ENCODE measurements around the gene ACOT4. TPM values are rescaled to one million over a fixed set of nuclear protein-coding genes. Genes with fewer than 3 reads are reported as not detected.
"Not testable (repeated sequence)": the region's sequence is repeated elsewhere in the genome, so short reads cannot be mapped to it uniquely, and the experiment has no call there.

Gene ACOT4
- total and polyA plus RNA-seq, 4 donors, result 1.1 to 1.8 (median 1.4) TPM

DNA sequence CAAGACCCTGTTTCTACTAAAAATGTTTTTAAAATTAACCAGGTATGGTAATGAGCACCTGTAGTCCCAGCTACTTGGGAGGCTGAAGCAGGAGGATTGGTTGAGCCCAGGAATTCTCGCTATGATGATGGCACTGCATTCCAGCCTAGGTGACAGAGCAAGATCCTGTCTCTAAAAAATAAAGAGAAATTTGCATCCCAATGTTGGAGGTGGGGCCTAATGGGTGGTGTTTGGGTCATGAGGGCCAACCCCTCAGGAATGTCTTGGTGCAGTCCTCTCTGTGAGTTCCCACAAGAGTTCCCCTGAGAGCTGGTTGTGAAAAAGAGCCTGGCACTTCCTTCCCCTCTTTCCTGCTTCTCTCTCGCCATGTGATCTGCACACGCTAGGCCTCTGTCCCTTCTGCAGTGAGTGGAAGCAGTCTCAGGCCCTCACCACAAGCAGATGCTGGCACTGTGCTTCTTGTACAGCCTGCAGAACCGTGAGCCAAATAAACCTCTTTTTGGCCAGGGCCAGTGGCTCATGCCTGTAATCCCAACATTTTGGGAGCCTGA, 31.9 kb downstream of the ACOT4 start:
- Histone ChIP-seq H3K4me3 (ENCODE audit: low read depth, low read length) (no peak overlapping the region), H3K36me3 (ENCODE audit: control insufficient read depth, insufficient read depth, low read length) (no peaks in the 10 kb centered on the region), H3K9me3 (ENCODE audit: control insufficient read depth, insufficient read depth, low read length) (no peaks in the 10 kb centered on the region), H3K27ac (ENCODE audit: low read depth, low read length) (no peak overlapping the region), H3K4me1 (ENCODE audit: control insufficient read depth, insufficient read depth, low read length) (no peaks in the 10 kb centered on the region), H3K27me3 (ENCODE audit: control insufficient read depth, insufficient read depth, low read length) (no peaks in the 10 kb centered on the region)
- DNase-seq (ENCODE audit: low read depth in 4 of 6, low spot score in 6 of 6), result no peak
- 91% methylated on average over 4 of the region's 4 CpGs for WGBS (ENCODE audit: insufficient coverage)

DNA sequence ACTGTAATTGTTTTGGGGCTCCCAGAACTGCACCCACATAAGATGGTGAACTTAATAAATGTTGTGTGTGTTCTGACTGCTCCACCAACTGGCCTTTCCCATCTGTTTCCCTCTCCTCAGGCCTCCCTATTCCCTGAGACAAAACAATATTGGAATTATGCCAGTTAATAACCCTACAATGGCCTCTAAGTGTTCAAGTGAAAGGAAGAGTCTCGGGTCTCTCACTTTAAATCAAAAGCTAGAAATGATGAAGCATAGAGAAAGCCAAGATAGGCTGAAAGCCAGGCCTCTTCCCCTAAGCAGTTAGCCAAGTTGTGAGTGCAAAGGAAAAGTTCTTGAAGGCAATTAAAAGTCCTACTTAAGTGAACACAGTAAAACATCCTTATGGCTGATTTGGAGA, 34.0 kb downstream of the ACOT4 start:
- no peaks in the 10 kb centered on the region for H3K4me1 ChIP-seq (ENCODE audit: control insufficient read depth, insufficient read depth, low read length)
- no peaks in the 10 kb centered on the region for H3K36me3 ChIP-seq (ENCODE audit: control insufficient read depth, insufficient read depth, low read length)
- no peaks in the 10 kb centered on the region for H3K9me3 ChIP-seq (ENCODE audit: control insufficient read depth, insufficient read depth, low read length)
- H3K27ac ChIP-seq (ENCODE audit: low read depth, low read length), result no peak overlapping the region
- WGBS (ENCODE audit: insufficient coverage), result 40% methylated on average over 1 of the region's 1 CpG
- no peak for DNase-seq (ENCODE audit: low read depth in 4 of 6, low spot score in 6 of 6)
- H3K27me3 ChIP-seq (ENCODE audit: control insufficient read depth, insufficient read depth, low read length), result no peaks in the 10 kb centered on the region
- H3K4me3 ChIP-seq (ENCODE audit: low read depth, low read length), result no peak overlapping the region

DNA sequence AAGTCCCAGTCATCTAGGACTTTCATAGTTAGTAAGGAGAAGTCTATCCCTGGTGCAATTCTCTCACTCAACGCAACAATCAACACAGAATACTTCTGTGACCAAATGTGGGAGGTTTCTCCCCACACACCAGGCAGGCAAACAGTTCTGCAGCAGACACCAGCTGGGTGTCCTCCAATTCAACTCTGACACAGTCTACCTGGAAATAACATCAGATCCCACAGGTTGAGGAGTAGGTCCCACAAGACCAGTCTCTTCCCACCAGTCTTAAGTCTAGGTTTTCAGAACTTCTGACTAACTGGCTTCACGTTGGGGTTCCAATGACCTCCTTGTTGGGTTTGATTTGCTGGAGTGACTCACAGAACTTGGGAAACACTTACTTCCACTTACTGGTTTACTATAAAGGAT, 35.5 kb downstream of the ACOT4 start:
- H3K9me3 ChIP-seq (ENCODE audit: control insufficient read depth, insufficient read depth, low read length), result no peaks in the 10 kb centered on the region
- DNase-seq (ENCODE audit: low read depth in 4 of 6, low spot score in 6 of 6), result no peak
- H3K4me3 ChIP-seq (ENCODE audit: low read depth, low read length), result no peak overlapping the region
- H3K27ac ChIP-seq (ENCODE audit: low read depth, low read length), result no peak overlapping the region
- H3K27me3 ChIP-seq (ENCODE audit: control insufficient read depth, insufficient read depth, low read length), result no peaks in the 10 kb centered on the region
- no peaks in the 10 kb centered on the region for H3K4me1 ChIP-seq (ENCODE audit: control insufficient read depth, insufficient read depth, low read length)
- WGBS (ENCODE audit: insufficient coverage), result 100% methylated on average over 1 of the region's 2 CpGs
- no peaks in the 10 kb centered on the region for H3K36me3 ChIP-seq (ENCODE audit: control insufficient read depth, insufficient read depth, low read length)

DNA sequence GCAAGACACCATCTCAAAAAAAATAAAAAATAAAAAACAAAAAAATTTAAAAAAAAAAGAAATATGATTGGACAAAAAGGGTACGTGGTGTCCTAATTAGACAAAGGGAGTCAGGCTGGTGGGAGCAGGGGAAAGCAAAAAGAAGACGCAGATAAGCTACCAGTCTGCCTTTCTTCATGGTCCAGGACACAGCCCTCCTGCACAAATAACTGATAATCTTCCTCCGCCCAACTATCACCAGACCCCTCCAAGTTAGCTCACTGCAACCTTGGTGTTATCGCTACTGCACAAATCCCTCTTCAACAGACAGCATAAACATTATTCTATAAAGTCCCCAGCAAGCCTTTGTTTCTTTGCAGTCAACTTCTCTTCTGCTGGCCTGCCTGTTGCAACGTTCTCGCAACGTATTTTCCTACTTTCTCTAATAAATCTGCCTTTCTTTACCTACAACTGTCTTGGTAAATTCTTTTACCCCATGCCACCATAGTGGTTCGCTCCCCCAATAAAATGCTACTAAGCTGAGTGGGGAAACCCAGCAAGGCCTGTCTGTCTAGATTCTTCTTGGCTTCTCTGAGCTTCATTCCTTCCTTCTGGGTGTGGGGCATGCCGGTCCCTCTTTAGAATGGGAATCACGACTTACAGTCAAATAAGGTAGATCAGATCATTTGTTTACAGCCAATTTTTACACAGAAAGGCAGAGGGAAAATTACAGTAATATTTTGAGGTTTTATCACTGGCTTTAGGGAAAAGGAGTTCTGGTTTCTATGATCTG, 38.5 kb downstream of the ACOT4 start:
- Histone ChIP-seq H3K9me3 (ENCODE audit: control insufficient read depth, insufficient read depth, low read length) (no peaks in the 10 kb centered on the region), H3K27ac (ENCODE audit: low read depth, low read length) (no peak overlapping the region), H3K36me3 (ENCODE audit: control insufficient read depth, insufficient read depth, low read length) (no peaks in the 10 kb centered on the region), H3K27me3 (ENCODE audit: control insufficient read depth, insufficient read depth, low read length) (peaks cover 5% of the 10 kb centered on the region), H3K4me1 (ENCODE audit: control insufficient read depth, insufficient read depth, low read length) (peaks cover 16% of the 10 kb centered on the region), H3K4me3 (ENCODE audit: low read depth, low read length) (no peak overlapping the region)
- WGBS (ENCODE audit: insufficient coverage), result 91% methylated on average over 8 of the region's 10 CpGs
- DNase-seq (ENCODE audit: low read depth in 4 of 6, low spot score in 6 of 6), result no peak

DNA sequence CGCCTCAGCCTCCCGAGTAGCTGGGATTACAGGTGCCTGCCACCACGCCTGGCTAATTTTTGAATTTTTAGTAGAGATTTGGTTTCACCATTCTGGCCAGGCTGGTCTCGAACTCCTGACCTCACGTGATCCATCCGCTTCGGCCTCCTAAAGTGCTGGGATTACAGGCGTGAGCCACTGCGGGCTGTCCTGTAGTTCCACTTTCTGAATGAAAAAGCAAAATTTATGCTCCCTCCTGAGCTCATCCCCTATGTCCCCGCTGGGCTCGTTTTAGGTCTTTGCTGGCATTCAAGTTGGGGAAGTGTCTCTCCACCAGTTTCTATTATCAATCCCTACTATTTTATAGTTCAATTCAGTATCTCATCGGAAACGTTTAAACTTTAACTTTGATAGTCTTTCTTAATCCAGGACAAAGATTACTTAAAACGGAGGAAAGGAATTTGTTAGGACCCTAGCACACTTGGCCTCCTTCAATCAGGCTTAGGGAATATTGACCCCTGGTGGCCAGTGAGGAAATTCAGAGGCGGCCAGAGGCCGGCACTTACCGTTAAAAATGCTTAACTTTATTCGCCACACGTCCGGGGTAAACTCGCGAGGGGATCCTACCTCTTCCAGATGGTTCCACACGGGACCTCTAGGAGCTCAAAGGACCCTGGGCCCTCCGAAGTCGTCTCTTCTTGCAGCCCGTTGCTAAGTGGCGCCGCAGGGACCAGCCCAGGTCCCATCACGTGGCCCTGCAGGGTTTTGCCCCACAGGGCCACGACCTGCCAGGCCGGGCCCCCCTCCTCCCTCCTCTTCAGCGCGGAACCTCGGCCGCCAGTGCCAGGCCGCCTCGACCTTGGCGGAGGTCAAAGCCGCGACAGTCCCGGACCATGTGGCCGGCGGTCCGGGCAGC, 41.7 kb downstream of the ACOT4 start:
- peak overlapping the region; percentile 48 for H3K4me3 ChIP-seq (ENCODE audit: low read depth, low read length)
- peaks cover 5% of the 10 kb centered on the region for H3K27me3 ChIP-seq (ENCODE audit: control insufficient read depth, insufficient read depth, low read length)
- DNase-seq (ENCODE audit: low read depth in 4 of 6, low spot score in 6 of 6), result peak in 5 of 6 donors; percentile 50 to 90 (median 66)
- no peaks in the 10 kb centered on the region for H3K36me3 ChIP-seq (ENCODE audit: control insufficient read depth, insufficient read depth, low read length)
- WGBS (ENCODE audit: insufficient coverage), result 12% methylated on average over 38 of the region's 44 CpGs
- no peak overlapping the region for H3K27ac ChIP-seq (ENCODE audit: low read depth, low read length)
- H3K4me1 ChIP-seq (ENCODE audit: control insufficient read depth, insufficient read depth, low read length), result peaks cover 16% of the 10 kb centered on the region
- no peaks in the 10 kb centered on the region for H3K9me3 ChIP-seq (ENCODE audit: control insufficient read depth, insufficient read depth, low read length)

DNA sequence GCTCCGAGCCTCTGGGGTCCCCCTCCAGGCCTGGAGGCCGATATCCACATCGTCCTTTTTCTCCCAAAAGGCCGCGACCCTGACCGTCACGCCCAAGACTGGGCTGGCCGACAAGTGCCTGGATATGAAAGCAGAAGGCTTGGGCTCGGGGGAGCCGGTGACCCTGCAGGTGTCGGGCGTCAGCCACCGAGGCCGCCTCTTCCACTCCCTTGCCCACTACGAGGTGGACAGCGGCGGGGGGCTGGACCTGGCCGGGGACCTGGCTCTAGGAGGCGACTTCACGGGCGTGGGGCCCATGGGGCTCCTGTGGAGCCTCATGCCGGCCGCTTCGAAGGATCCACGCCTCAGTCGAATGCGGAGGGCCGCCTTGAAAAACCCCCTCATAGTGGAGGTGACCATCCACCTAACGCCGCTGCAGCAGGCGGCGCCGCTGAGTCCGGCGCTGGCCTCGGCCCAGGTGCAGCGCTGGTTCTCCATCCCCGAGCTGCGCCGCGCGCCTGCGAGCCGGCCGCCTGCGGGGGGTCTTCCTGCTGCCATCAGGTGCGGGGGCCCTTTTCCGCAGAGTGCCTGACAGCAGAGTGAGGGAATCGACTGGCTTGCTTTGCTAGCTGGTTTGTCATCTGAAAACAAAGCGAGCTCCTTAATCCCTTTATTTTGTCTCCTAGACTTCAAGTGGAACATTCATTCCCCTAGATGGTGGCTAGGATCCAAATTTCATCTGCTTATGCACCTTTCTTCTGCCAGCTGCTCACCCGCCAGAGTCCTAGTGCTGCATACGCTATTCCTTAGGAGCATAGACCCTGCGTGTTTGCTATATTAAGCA, 42.5 kb downstream of the ACOT4 start:
- H3K27me3 ChIP-seq (ENCODE audit: control insufficient read depth, insufficient read depth, low read length), result peaks cover 5% of the 10 kb centered on the region
- H3K36me3 ChIP-seq (ENCODE audit: control insufficient read depth, insufficient read depth, low read length), result no peaks in the 10 kb centered on the region
- no peaks in the 10 kb centered on the region for H3K9me3 ChIP-seq (ENCODE audit: control insufficient read depth, insufficient read depth, low read length)
- peak in 2 of 6 donors; percentile 62 to 76 for DNase-seq (ENCODE audit: low read depth in 4 of 6, low spot score in 6 of 6)
- no peak overlapping the region for H3K27ac ChIP-seq (ENCODE audit: low read depth, low read length)
- H3K4me1 ChIP-seq (ENCODE audit: control insufficient read depth, insufficient read depth, low read length), result peaks cover 16% of the 10 kb centered on the region
- WGBS (ENCODE audit: insufficient coverage), result 2% methylated on average over 50 of the region's 53 CpGs
- H3K4me3 ChIP-seq (ENCODE audit: low read depth, low read length), result peak overlapping the region; percentile 48

DNA sequence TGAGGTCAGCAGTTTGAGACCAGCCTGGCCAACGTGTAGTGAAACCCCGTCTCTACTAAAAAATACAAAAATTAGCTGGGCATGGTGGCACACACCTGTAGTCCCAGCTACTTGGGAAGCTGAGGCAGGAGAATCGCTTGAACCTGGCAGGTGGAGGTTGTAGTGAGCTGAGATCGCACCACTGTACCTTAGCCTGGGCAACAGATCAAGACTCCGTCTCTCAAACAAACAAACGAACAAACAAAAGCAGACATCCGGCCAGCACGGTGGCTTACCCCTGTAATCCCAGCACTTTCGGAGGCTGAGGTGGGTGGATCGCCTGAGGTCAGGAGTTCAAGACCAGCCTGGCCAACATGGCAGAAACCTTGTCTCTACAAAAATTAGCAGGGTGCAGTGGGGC, 44.7 kb downstream of the ACOT4 start:
- not testable (repeated sequence) for H3K36me3 ChIP-seq (ENCODE audit: control insufficient read depth, insufficient read depth, low read length); H3K4me3 ChIP-seq (ENCODE audit: low read depth, low read length); DNase-seq (ENCODE audit: low read depth in 4 of 6, low spot score in 6 of 6); H3K27ac ChIP-seq (ENCODE audit: low read depth, low read length); H3K27me3 ChIP-seq (ENCODE audit: control insufficient read depth, insufficient read depth, low read length); H3K9me3 ChIP-seq (ENCODE audit: control insufficient read depth, insufficient read depth, low read length)
- peaks cover 16% of the 10 kb centered on the region for H3K4me1 ChIP-seq (ENCODE audit: control insufficient read depth, insufficient read depth, low read length)
- 93% methylated on average over 10 of the region's 10 CpGs for WGBS (ENCODE audit: insufficient coverage)

DNA sequence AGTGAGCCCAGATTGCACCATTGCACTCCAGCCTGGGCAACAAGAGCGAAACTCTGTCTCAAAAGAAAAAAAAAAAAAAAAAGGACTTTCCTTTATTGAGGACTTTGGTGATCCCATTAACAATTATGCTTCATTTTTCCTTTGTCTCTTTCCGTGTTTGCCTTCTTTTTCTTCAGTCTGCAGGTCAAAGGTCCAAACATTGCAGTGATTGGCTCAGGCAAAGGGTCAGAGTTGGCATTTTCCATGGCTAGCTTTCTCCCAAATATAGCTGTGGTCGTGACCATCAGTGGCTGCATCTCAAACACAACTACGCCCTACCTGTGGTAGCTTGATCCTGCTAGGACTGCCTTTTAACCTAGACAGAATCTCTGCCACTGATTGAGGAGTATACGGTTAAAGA, 46.2 kb downstream of the ACOT4 start:
- 77% methylated on average over 4 of the region's 5 CpGs for WGBS (ENCODE audit: insufficient coverage)
- Histone ChIP-seq H3K27me3 (ENCODE audit: control insufficient read depth, insufficient read depth, low read length) (peaks cover 5% of the 10 kb centered on the region), H3K9me3 (ENCODE audit: control insufficient read depth, insufficient read depth, low read length) (no peaks in the 10 kb centered on the region), H3K27ac (ENCODE audit: low read depth, low read length) (no peak overlapping the region), H3K4me1 (ENCODE audit: control insufficient read depth, insufficient read depth, low read length) (peaks cover 16% of the 10 kb centered on the region), H3K36me3 (ENCODE audit: control insufficient read depth, insufficient read depth, low read length) (no peaks in the 10 kb centered on the region), H3K4me3 (ENCODE audit: low read depth, low read length) (no peak overlapping the region)
- DNase-seq (ENCODE audit: low read depth in 4 of 6, low spot score in 6 of 6), result no peak

DNA sequence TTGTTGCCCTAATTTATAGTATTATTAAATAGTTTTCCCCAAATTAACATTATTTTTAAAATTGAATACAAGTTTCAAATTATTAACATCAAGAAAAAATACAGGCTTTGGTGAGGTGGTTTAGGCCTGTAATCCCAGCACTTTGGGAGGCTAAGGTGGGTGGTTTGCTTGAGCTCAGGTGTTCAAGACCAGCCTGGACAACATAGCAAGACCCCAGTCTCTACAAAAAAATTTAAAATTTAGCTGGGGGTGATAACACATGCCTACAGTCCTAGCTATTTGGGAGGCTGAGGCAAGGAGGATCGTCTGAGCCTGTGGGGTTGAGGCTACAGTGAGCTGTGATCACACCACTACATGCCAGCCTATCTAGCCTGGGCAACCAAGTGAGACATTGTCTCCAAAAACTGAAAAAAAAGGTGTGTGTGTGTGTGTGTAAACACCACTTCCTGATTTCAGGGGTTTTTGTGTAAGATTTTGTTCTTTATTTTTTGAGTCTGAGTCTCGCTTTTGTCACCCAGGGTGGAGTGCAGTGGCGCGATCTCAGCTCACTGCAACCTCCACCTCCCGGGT, 49.2 kb downstream of the ACOT4 start:
- no CpG with 5 or more reads among the region's 5 CpGs for WGBS (ENCODE audit: insufficient coverage)
- no peak for DNase-seq (ENCODE audit: low read depth in 4 of 6, low spot score in 6 of 6)

More for the DNA sequence above, 49.2 kb downstream of the ACOT4 start:
- no peaks in the 10 kb centered on the region for H3K36me3 ChIP-seq (ENCODE audit: control insufficient read depth, insufficient read depth, low read length)
- no peaks in the 10 kb centered on the region for H3K27me3 ChIP-seq (ENCODE audit: control insufficient read depth, insufficient read depth, low read length)
- H3K27ac ChIP-seq (ENCODE audit: low read depth, low read length), result no peak overlapping the region
- no peaks in the 10 kb centered on the region for H3K9me3 ChIP-seq (ENCODE audit: control insufficient read depth, insufficient read depth, low read length)
- H3K4me1 ChIP-seq (ENCODE audit: control insufficient read depth, insufficient read depth, low read length), result peaks cover 8% of the 10 kb centered on the region
- no peak overlapping the region for H3K4me3 ChIP-seq (ENCODE audit: low read depth, low read length)
